RWPE1 (cell line): Measurements from ENCODE around the gene ELAVL3.
A peak's percentile ranks its signal among the peaks of the same experiment; 100 is the strongest.

Source experiments
- CTCF ChIA-PET: fragments of 350-600 bp; sonication (Branson Sonifier 250); formaldehyde crosslinking; extraction: SDS; loops from one replicate; lab custom pipeline; 2021; lab: Yijun Ruan, JAX
- POLR2A ChIA-PET: fragments of 400-600 bp; formaldehyde crosslinking; extraction: SDS; loops from one replicate; lab custom pipeline; 2020; ENCODE audit warnings: antibody characterized with exemption; ENCODE audit not compliant: low non-redundant PET; lab: Yijun Ruan, JAX
- DNase-seq: peaks from one replicate; pipeline ENCODE4 v3.0.0; 2012; ENCODE audit warnings: low spot score
- H3K27ac ChIP-seq: fragments of 450-650 bp; 2 replicates; pipeline ENCODE4 v1.5.1; 2017
- TF ChIP-seq, protein P1 (sequence below): fragments of 450-650 bp; conservative IDR thresholded peaks from 2 replicates; pipeline ENCODE4 v1.5.1; 2017; ENCODE audit warnings: low read depth, mild to moderate bottlenecking

ELAVL3 gene

DNA sequence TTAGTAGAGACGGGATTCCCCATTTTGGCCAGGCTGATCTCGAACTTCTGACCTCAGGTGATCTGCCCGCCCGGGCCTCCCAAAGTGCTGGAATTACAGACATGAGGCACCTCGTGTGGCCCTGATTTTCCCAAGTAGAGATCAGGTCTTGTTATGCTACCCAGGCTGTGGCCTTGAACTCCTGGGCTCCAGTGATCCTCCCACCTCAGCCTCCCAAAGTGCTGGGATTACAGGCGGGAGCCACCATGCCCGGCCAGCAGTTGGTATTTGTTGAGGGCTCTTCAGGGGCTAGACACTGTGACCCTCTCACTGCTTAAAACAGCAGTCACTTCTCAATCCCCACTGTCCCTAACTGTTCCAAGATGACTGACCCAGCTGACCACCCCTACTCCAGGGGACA lies 8.5 kb upstream of the ELAVL3 start:
- ChIA-PET POLR2A (no interaction called here), CTCF (interaction anchor here (0.7 kb wide), 1 partner anchor 146 kb away, joined by 3 read pairs; no protein-coding TSS in a partner anchor)
- TF ChIP-seq, protein P1, sequence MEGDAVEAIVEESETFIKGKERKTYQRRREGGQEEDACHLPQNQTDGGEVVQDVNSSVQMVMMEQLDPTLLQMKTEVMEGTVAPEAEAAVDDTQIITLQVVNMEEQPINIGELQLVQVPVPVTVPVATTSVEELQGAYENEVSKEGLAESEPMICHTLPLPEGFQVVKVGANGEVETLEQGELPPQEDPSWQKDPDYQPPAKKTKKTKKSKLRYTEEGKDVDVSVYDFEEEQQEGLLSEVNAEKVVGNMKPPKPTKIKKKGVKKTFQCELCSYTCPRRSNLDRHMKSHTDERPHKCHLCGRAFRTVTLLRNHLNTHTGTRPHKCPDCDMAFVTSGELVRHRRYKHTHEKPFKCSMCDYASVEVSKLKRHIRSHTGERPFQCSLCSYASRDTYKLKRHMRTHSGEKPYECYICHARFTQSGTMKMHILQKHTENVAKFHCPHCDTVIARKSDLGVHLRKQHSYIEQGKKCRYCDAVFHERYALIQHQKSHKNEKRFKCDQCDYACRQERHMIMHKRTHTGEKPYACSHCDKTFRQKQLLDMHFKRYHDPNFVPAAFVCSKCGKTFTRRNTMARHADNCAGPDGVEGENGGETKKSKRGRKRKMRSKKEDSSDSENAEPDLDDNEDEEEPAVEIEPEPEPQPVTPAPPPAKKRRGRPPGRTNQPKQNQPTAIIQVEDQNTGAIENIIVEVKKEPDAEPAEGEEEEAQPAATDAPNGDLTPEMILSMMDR = no peak
- DNase-seq = no peak
- no peak overlapping the region; the same call in 1 of the 2 replicates for H3K27ac ChIP-seq

DNA sequence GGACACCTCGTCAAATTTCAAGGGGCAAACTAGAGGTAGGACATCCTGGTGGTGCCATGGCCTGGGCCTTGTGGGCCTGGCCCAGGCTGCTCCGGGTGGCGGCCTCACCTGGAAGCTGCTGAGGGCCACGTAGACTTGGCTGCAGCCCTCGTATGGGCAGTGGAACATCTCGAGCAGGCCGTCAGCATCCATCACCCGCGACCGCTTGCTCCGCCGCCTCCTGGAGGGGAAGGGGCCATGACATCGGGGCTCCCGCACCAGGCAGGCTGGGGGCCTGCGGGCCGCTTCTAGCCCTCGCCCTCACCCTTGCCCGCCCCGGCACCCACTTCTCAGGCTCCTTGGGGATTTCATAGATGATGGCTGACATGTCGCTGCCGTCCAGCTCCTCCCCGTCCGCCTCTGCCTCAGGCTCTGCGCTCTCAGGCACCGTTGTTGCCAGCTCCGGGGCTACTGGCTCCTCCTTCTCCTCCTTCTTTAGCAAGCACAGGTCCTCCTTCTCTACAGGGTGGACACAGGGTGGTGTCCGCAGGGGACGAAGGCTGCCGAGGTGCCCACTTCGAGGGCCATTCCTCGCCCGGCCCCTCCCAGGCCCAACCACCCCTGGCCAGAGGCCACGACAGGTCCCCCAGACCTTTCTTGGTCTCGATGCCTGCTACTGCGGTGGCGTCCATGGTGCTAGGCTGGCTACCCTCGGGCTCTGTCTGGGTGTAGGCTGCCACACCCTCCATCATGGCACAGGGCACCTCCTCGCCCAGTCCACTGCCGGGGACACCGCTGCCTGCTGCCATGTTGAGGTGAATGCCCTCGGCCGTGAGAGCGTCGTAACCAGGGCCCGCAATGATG lies 6.0 kb upstream of the ELAVL3 start:
- TF ChIP-seq, protein P1 = no peak
- H3K27ac ChIP-seq = no peak overlapping the region
- no peak for DNase-seq
- ChIA-PET CTCF (interaction anchor here (0.6 to 1.5 kb wide), 2 partner anchors 104 to 451 kb away, joined by 3 to 5 read pairs; no protein-coding TSS in a partner anchor), POLR2A (no interaction called here)

GRCh38 chr19:11485245-11485837 lies 4.5 kb upstream of the ELAVL3 start:
- ChIA-PET POLR2A (no interaction called here), CTCF (interaction anchor here (1.5 kb wide), 1 partner anchor 102 kb away, joined by 5 read pairs; no protein-coding TSS in a partner anchor)
- DNase-seq = no peak
- peak overlapping the region; percentile 28; the same call in 1 of the 2 replicates for H3K27ac ChIP-seq
- TF ChIP-seq, protein P1 = no peak

- POLR2A ChIA-PET = no interaction called here
- no peak for DNase-seq
- H3K27ac ChIP-seq = no peak overlapping the region
- CTCF ChIA-PET = interaction anchor here (0.5 to 3.2 kb wide), 20 partner anchors 13 to 662 kb away, joined by 3 to 17 read pairs (median 4); partner anchors contain the start of genes CCDC159, EPOR, TMEM205 and TSPAN16
- TF ChIP-seq, protein P1 = no peak
Measured at GRCh38 chr19:11483366-11484111, 2.7 kb upstream of the ELAVL3 start.

- TF ChIP-seq, protein P1 = peak; percentile 94
- CTCF ChIA-PET = interaction anchor here (0.5 to 3.2 kb wide), 33 partner anchors 11 to 1276 kb away, joined by 3 to 17 read pairs (median 4); partner anchors contain the start of genes CCDC159, EPOR, SWSAP1 and TMEM205
- no peak overlapping the region for H3K27ac ChIP-seq
- POLR2A ChIA-PET = interaction anchor here (0.5 to 1.1 kb wide), 2 partner anchors 100 to 190 kb away, joined by 4 to 10 read pairs; no protein-coding TSS in a partner anchor
- peak; percentile 84 for DNase-seq
Measured at GRCh38 chr19:11482384-11483050, 1.7 kb upstream of the ELAVL3 start.
